Osteoblast (primary cell): ENCODE measurements around the gene TMEM38B. TPM values are rescaled to one million over a fixed set of nuclear protein-coding genes. Genes with fewer than 3 reads are reported as not detected.

Experiments
- DNase-seq: peaks from one replicate; pipeline ENCODE4 v3.0.0; 2011; ENCODE audit warnings: low spot score, mixed read lengths; ENCODE audit not compliant: insufficient read length; ENCODE audit errors: missing footprints
- H2AFZ ChIP-seq: 2 replicates; pipeline ENCODE4 v1.6.0; 2011; ENCODE audit warnings: mild to moderate bottlenecking, low read length
- H3K27ac ChIP-seq: 2 replicates; pipeline ENCODE4 v1.5.1; 2011; ENCODE audit warnings: mild to moderate bottlenecking, low read depth, low read length, moderate library complexity
- H3K27me3 ChIP-seq: 2 replicates; pipeline ENCODE4 v1.6.0; 2012; ENCODE audit warnings: mild to moderate bottlenecking, control low read depth, inconsistent platforms, low read length, moderate library complexity; ENCODE audit not compliant: insufficient read depth
- H3K36me3 ChIP-seq: 2 replicates; pipeline ENCODE4 v1.5.1; 2011; ENCODE audit warnings: mild to moderate bottlenecking, low read length, control low read depth, moderate library complexity; ENCODE audit not compliant: insufficient read depth
- H3K4me1 ChIP-seq: 2 replicates; pipeline ENCODE4 v1.5.1; 2011; ENCODE audit warnings: mild to moderate bottlenecking, low read length, control low read depth, moderate library complexity; ENCODE audit not compliant: insufficient read depth
- H3K4me2 ChIP-seq: 2 replicates; pipeline ENCODE4 v1.6.0; 2011; ENCODE audit warnings: mild to moderate bottlenecking, low read length; ENCODE audit not compliant: insufficient read depth
- H3K4me3 ChIP-seq: fragments of 200-600 bp; sonication (generic); 3 replicates; pipeline ENCODE4 v1.5.1; 2012; ENCODE audit warnings: mild to moderate bottlenecking, low read length, inconsistent platforms; ENCODE audit not compliant: insufficient read depth
- H3K79me2 ChIP-seq: 2 replicates; pipeline ENCODE4 v1.6.0; 2012; ENCODE audit warnings: mild to moderate bottlenecking, low read length, control low read depth, inconsistent platforms; ENCODE audit not compliant: insufficient read depth
- H3K9me3 ChIP-seq: 2 replicates; pipeline ENCODE4 v1.5.1; 2011; ENCODE audit warnings: low read depth, low read length, control low read depth
- H4K20me1 ChIP-seq: 2 replicates; pipeline ENCODE4 v1.6.0; 2012; ENCODE audit warnings: mild to moderate bottlenecking, low read length, control low read depth; ENCODE audit not compliant: insufficient read depth
- CTCF ChIP-seq: IDR thresholded peaks from 2 replicates; pipeline ENCODE4 v1.5.1; 2011; ENCODE audit warnings: mild to moderate bottlenecking, low read depth, low read length, moderate library complexity; ENCODE audit errors: extremely low read depth
- total RNA-seq: library from RNA; depleted of rRNA; stranded (reverse); fragments of >200 nt; gene quantifications from 2 replicates; pipeline ENCODE4 v1.2.3, GENCODE V29; 2012

The TMEM38B gene
- total RNA-seq, 1 donor, result 22.4 TPM

DNA sequence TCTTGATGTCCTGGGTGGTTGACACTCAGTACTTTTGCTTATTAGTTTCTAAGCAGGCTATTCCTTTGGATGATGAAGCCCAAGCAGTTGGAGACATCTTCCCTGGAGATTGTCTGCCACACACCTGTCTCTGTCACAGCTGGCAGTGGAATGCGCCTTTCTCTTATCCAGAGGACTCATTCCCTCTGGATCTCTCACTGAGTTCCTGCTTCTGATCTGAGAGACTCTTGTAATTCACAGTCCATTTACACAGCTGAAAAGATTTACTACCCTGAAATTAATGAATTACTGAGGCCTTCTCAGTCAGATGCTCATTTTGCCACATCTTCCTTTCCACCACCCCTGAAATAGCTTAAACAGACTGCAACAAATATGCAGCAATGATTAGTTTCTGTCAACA, 16.2 kb upstream of the TMEM38B start:
- no peak for TF ChIP-seq CTCF
- H3K27me3 ChIP-seq, result no peaks in the 10 kb centered on the region
- no peak for DNase-seq

GRCh38 chr9:105678781-105679180, 15.6 kb upstream of the TMEM38B start:
- H4K20me1 ChIP-seq, result no peaks in the 10 kb centered on the region
- no peak for TF ChIP-seq CTCF
- no peak overlapping the region for H3K4me3 ChIP-seq
- H3K4me2 ChIP-seq, result no peak overlapping the region
- no peak overlapping the region for H2AFZ ChIP-seq
- no peaks in the 10 kb centered on the region for H3K36me3 ChIP-seq
- no peaks in the 10 kb centered on the region for H3K27me3 ChIP-seq
- no peak for DNase-seq
- no peaks in the 10 kb centered on the region for H3K4me1 ChIP-seq
- no peak overlapping the region for H3K27ac ChIP-seq
- no peaks in the 10 kb centered on the region for H3K9me3 ChIP-seq
- no peaks in the 10 kb centered on the region for H3K79me2 ChIP-seq

More for the DNA sequence above, 16.2 kb upstream of the TMEM38B start:
- H4K20me1 ChIP-seq, result no peaks in the 10 kb centered on the region
- no peak overlapping the region for H3K4me3 ChIP-seq
- no peak overlapping the region for H2AFZ ChIP-seq
- no peaks in the 10 kb centered on the region for H3K4me1 ChIP-seq
- no peak overlapping the region for H3K4me2 ChIP-seq
- H3K36me3 ChIP-seq, result no peaks in the 10 kb centered on the region
- no peaks in the 10 kb centered on the region for H3K9me3 ChIP-seq
- no peaks in the 10 kb centered on the region for H3K79me2 ChIP-seq
- no peak overlapping the region for H3K27ac ChIP-seq

DNA sequence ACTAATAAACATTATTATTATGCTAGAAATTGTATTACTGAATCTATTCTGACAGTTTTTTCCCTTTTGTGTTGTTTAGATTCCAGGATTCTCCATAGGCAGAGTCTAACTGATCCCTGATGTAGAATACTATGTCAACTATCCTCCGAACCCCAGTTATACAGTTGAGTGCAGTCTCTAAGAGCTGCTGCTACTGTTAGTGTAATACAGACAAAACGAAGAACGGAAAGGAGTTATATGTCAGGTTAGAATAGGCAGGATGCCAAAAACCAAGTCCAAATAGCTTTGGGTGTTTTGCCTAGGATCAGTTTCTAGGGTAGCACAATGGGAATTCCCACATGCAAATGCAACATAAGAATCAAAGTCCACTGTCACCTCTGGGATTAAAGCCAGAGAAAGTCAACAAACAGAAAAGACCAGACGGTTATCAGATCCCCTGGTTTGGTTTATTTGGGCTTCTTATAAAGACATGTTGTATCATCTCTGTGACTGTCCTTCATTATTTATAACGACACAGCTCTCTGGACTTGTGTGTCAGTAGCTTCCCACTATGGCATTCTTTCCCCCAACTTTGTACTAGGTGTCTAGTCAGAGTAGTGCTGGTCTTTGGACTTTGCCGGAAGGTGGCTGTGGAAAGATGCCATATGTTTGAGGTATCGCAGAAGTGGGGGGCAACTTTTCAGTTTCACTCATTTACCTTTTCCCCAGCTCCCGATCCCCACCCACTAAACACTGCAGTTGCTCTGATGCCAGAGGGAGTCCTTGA, 14.9 kb upstream of the TMEM38B start:
- no peak for TF ChIP-seq CTCF
- no peaks in the 10 kb centered on the region for H3K4me1 ChIP-seq
- no peak overlapping the region for H3K4me2 ChIP-seq
- no peak overlapping the region for H3K27ac ChIP-seq
- H3K9me3 ChIP-seq, result no peaks in the 10 kb centered on the region
- H2AFZ ChIP-seq, result no peak overlapping the region
- no peaks in the 10 kb centered on the region for H3K79me2 ChIP-seq
- H3K27me3 ChIP-seq, result no peaks in the 10 kb centered on the region
- no peaks in the 10 kb centered on the region for H3K36me3 ChIP-seq
- no peak for DNase-seq
- no peak overlapping the region for H3K4me3 ChIP-seq
- no peaks in the 10 kb centered on the region for H4K20me1 ChIP-seq

GRCh38 chr9:105681313-105681712, 13.0 kb upstream of the TMEM38B start:
- H4K20me1 ChIP-seq, result no peaks in the 10 kb centered on the region
- no peaks in the 10 kb centered on the region for H3K27me3 ChIP-seq
- no peak overlapping the region for H3K4me3 ChIP-seq
- no peak overlapping the region for H3K27ac ChIP-seq
- no peaks in the 10 kb centered on the region for H3K36me3 ChIP-seq
- no peak overlapping the region for H3K4me2 ChIP-seq
- no peaks in the 10 kb centered on the region for H3K4me1 ChIP-seq
- DNase-seq, result no peak
- H2AFZ ChIP-seq, result no peak overlapping the region
- no peak for TF ChIP-seq CTCF
- H3K9me3 ChIP-seq, result no peaks in the 10 kb centered on the region
- H3K79me2 ChIP-seq, result no peaks in the 10 kb centered on the region
